ENCODE measurements around the gene KCNN2. TPM values are rescaled to one million over a fixed set of nuclear protein-coding genes. Genes with fewer than 3 reads are reported as not detected.

The KCNN2 gene
- total RNA-seq (2021) (not detected in 2 replicates), Bru-seq, nascent RNA (percentile 6 among the genes with signal in this experiment), BruChase-seq, experiment 1, labeled RNA remaining after a 2-hour chase (percentile 2 among the genes with signal in this experiment), BruChase-seq, experiment 2, labeled RNA remaining after a 6-hour chase (percentile 2 among the genes with signal in this experiment)
- long read RNA-seq = 0 reads

- Histone ChIP-seq H3K36me3 (ENCODE audit: low read depth) (no peaks in the 10 kb centered on the region), H3K4me1 (replicated peaks; ENCODE audit: insufficient read depth) (no peaks in the 10 kb centered on the region), H3K27ac (no peak within 1 kb of the TSS), H3K9me3 (ENCODE audit: insufficient read depth, low read depth) (no peaks in the 10 kb centered on the region), H4K20me1 (ENCODE audit: insufficient read depth) (no peaks in the 10 kb centered on the region), H3K4me2 (no peak within 1 kb of the TSS), H3K9me2 (ENCODE audit: insufficient read depth) (no peaks in the 10 kb centered on the region), H2AFZ (no peak within 1 kb of the TSS), H3K4me3 (no peak within 1 kb of the TSS), H3K27me3 (ENCODE audit: insufficient read depth, low read depth) (no peaks in the 10 kb centered on the region), H3K79me2 (ENCODE audit: low read depth) (no peaks in the 10 kb centered on the region), H3F3A (ENCODE audit: insufficient read depth, low read depth) (no peaks in the 10 kb centered on the region)
- POLR2A ChIA-PET (ENCODE audit: unreplicated experiment) = no interaction called here
- CTCF ChIA-PET = no interaction called here
- TF ChIP-seq CTCF (conservative IDR thresholded peaks at IDR 0.05) (no peak), EZH2 (IDR thresholded peaks at IDR 0.05; ENCODE audit: low read depth) (no peak)
- intact Hi-C loops (cut with micrococcal nuclease; ENCODE audit: unreplicated experiment) = no loop called here
- DNase-seq = no peak
- BruUV-seq (replicated peaks) = no TSS peak
These were observed at the start of gene KCNN2 for GRCh38 chr5:114361724-114362196. KCNN2 (plus strand) TSS chr5:114362070; CDS start chr5:114362140, 70 bp downstream.

GRCh38 chr5:114312658-114313057 is 49.2 kb upstream of the KCNN2 start:
- no peaks in the 10 kb centered on the region for H3K9me3 ChIP-seq (ENCODE audit: insufficient read depth, low read depth)
- no peak overlapping the region for H3K4me3 ChIP-seq
- H3K27ac ChIP-seq = no peak overlapping the region
- no TSS peak for BruUV-seq (replicated peaks)
- no peaks in the 10 kb centered on the region for H4K20me1 ChIP-seq (ENCODE audit: insufficient read depth)
- H3K9me2 ChIP-seq (ENCODE audit: insufficient read depth) = no peaks in the 10 kb centered on the region
- no peaks in the 10 kb centered on the region for H3K79me2 ChIP-seq (ENCODE audit: low read depth)
- CTCF ChIA-PET = no interaction called here
- no peaks in the 10 kb centered on the region for H3K4me1 ChIP-seq (replicated peaks; ENCODE audit: insufficient read depth)
- no peaks in the 10 kb centered on the region for H3F3A ChIP-seq (ENCODE audit: insufficient read depth, low read depth)
- TF ChIP-seq EZH2 (IDR thresholded peaks at IDR 0.05; ENCODE audit: low read depth) = no peak
- TF ChIP-seq CTCF (conservative IDR thresholded peaks at IDR 0.05) = no peak
- no peaks in the 10 kb centered on the region for H3K36me3 ChIP-seq (ENCODE audit: low read depth)
- no peak overlapping the region for H2AFZ ChIP-seq
- POLR2A ChIA-PET (ENCODE audit: unreplicated experiment) = no interaction called here
- intact Hi-C loops (cut with micrococcal nuclease; ENCODE audit: unreplicated experiment) = no loop called here
- H3K27me3 ChIP-seq (ENCODE audit: insufficient read depth, low read depth) = no peaks in the 10 kb centered on the region; the same call in 1 of the 2 replicates
- DNase-seq = no peak
- H3K4me2 ChIP-seq = no peak overlapping the region

DNA sequence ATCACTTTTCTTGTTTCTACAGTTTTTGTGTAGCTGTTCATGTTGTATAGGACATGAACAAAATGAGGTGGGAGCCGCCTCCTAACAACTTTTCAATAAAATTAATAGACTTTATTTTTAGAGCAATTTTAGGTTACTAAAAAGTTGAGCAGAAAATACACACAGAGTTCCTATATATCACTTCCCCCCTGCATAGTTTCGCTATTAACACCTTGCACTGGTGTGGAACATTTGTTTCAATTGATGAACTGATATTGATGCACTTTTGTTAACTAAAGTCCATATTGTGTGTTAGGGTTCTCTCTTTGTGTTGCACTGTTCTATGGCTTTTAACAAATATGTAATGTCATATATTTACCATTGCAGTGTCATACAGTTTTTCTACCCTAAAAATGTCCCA is 47.8 kb upstream of the KCNN2 start:
- DNase-seq = no peak
- no peak overlapping the region for H2AFZ ChIP-seq
- ChIA-PET POLR2A (ENCODE audit: unreplicated experiment) (no interaction called here), CTCF (no interaction called here)
- TF ChIP-seq EZH2 (IDR thresholded peaks at IDR 0.05; ENCODE audit: low read depth) (no peak), CTCF (conservative IDR thresholded peaks at IDR 0.05) (no peak)
- no peak overlapping the region for H3K4me2 ChIP-seq
- H3K4me1 ChIP-seq (replicated peaks; ENCODE audit: insufficient read depth) = no peaks in the 10 kb centered on the region
- H3K4me3 ChIP-seq = no peak overlapping the region
- BruUV-seq (replicated peaks) = no TSS peak
- H3K27me3 ChIP-seq (ENCODE audit: insufficient read depth, low read depth) = no peaks in the 10 kb centered on the region; the same call in 1 of the 2 replicates
- H3K27ac ChIP-seq = no peak overlapping the region
- H3F3A ChIP-seq (ENCODE audit: insufficient read depth, low read depth) = no peaks in the 10 kb centered on the region
- H3K36me3 ChIP-seq (ENCODE audit: low read depth) = no peaks in the 10 kb centered on the region
- no peaks in the 10 kb centered on the region for H4K20me1 ChIP-seq (ENCODE audit: insufficient read depth)
- H3K9me2 ChIP-seq (ENCODE audit: insufficient read depth) = no peaks in the 10 kb centered on the region
- no peaks in the 10 kb centered on the region for H3K9me3 ChIP-seq (ENCODE audit: insufficient read depth, low read depth)
- H3K79me2 ChIP-seq (ENCODE audit: low read depth) = no peaks in the 10 kb centered on the region
- intact Hi-C loops (cut with micrococcal nuclease; ENCODE audit: unreplicated experiment) = no loop called here

Data from PC-9 (cell line).